Small intestine (tissue), 16 donors: Measurements from ENCODE around the gene NLRP3. TPM values are rescaled to one million over a fixed set of nuclear protein-coding genes. Genes with fewer than 3 reads are reported as not detected.
A peak's percentile ranks its signal among the peaks of the same experiment; 100 is the strongest.
"Not testable (repeated sequence)": the region's sequence is repeated elsewhere in the genome, so short reads cannot be mapped to it uniquely, and the experiment has no call there.

ENCODE experiments used
- DNase-seq, 2 donors: peaks; one replicate each; pipeline versions ENCODE4 v3.0.0 to v3.0.0-alpha.2; 2013
- FAIRE-seq: peaks from 2 replicates; lab custom pipeline; 2012; peaks lifted over from hg19 to GRCh38; lab: Jason Lieb, UNC
- H3K27ac ChIP-seq, 3 donors: one replicate each; pipeline ENCODE4 v1.5.1; 2013; ENCODE audit warnings: low read length in 2 of 3, mild to moderate bottlenecking in 2 of 3, control low read depth in 1 of 3, inconsistent platforms in 1 of 3, low read depth in 1 of 3, moderate library complexity in 1 of 3
- H3K27me3 ChIP-seq, 3 donors: one replicate each; pipeline ENCODE4 v1.6.1; 2013; ENCODE audit warnings: low read length in 3 of 3, inconsistent platforms in 1 of 3; ENCODE audit not compliant: control insufficient read depth in 3 of 3, insufficient read depth in 3 of 3
- H3K36me3 ChIP-seq, 3 donors: one replicate each; pipeline ENCODE4 v1.6.1; 2013; ENCODE audit warnings: low read length in 3 of 3, inconsistent platforms in 1 of 3, low read depth in 1 of 3, mild to moderate bottlenecking in 1 of 3, moderate library complexity in 1 of 3; ENCODE audit not compliant: control insufficient read depth in 3 of 3, insufficient read depth in 2 of 3
- H3K4me1 ChIP-seq, 3 donors: one replicate each; pipeline ENCODE4 v1.6.1; 2013; ENCODE audit warnings: low read length in 2 of 3, inconsistent platforms in 1 of 3, low read depth in 1 of 3, mild to moderate bottlenecking in 1 of 3, moderate library complexity in 1 of 3; ENCODE audit not compliant: control insufficient read depth in 3 of 3, insufficient read depth in 2 of 3
- H3K4me3 ChIP-seq, 3 donors: one replicate each; pipeline ENCODE4 v1.5.1; 2013; ENCODE audit warnings: low read length in 3 of 3, control low read depth in 1 of 3, inconsistent platforms in 1 of 3, low read depth in 1 of 3, mild to moderate bottlenecking in 1 of 3, moderate library complexity in 1 of 3
- H3K9me3 ChIP-seq, 2 donors: one replicate each; pipeline ENCODE4 v1.6.1; 2013; ENCODE audit warnings: low read depth in 1 of 2, low read length in 1 of 2; ENCODE audit not compliant: control insufficient read depth in 2 of 2, insufficient read depth in 1 of 2
- WGBS, 3 donors: extraction: QIAGEN DNeasy Blood & Tissue Kit; methylation state at CpG; one replicate each; pipeline ENCODE4 v1.1.7; 2013; 5-methylcytosine and 5-hydroxymethylcytosine counted together
- long read RNA-seq, 10 donors: transcript quantifications; one replicate each; lab custom pipeline, GENCODE V29; 2026
- polyA plus RNA-seq, 4 donors: library from polyadenylated mRNA; stranded (reverse) in 3 of 4; unstranded in 1 of 4; fragments of 200-250 nt in 3 of 4; fragments of 120-200 nt in 1 of 4; gene quantifications; one replicate each; pipeline versions ENCODE4 v1.2.1 to v1.2.3, GENCODE V29; 2013
- donor health status: healthy with polysubstance abuse.
- donor health status: control.
- donor health status: control.
- donor health status: Bipolar disorder and iron deficiency.
- donor health status: healthy.

Gene NLRP3
- under 1 TPM in 3 of 4 donors, not detected in 1; 0.81 to 0.94 (median 0.89) TPM for polyA plus RNA-seq
- long read RNA-seq, donor 1: 0 reads
- long read RNA-seq, donor 2: 0 reads
- long read RNA-seq, donor 3: 0 reads
- long read RNA-seq, donor 4: 0 reads
- long read RNA-seq, donor 5: 0 reads
- long read RNA-seq, donor 6, partial matches to known transcripts: 0 of 1 reads
- long read RNA-seq, donor 6, other reads (novel, unspliced or antisense): 0 of 1 reads
- long read RNA-seq, donor 7: 0 reads
- long read RNA-seq, donor 8: 0 reads
- long read RNA-seq, donor 9: 0 reads
- long read RNA-seq, donor 10, full-length matches to known transcripts: 2 of 2 reads
- long read RNA-seq, donor 10, partial matches to known transcripts: 0 of 2 reads
- long read RNA-seq, donor 10, other reads (novel, unspliced or antisense): 0 of 2 reads

DNA sequence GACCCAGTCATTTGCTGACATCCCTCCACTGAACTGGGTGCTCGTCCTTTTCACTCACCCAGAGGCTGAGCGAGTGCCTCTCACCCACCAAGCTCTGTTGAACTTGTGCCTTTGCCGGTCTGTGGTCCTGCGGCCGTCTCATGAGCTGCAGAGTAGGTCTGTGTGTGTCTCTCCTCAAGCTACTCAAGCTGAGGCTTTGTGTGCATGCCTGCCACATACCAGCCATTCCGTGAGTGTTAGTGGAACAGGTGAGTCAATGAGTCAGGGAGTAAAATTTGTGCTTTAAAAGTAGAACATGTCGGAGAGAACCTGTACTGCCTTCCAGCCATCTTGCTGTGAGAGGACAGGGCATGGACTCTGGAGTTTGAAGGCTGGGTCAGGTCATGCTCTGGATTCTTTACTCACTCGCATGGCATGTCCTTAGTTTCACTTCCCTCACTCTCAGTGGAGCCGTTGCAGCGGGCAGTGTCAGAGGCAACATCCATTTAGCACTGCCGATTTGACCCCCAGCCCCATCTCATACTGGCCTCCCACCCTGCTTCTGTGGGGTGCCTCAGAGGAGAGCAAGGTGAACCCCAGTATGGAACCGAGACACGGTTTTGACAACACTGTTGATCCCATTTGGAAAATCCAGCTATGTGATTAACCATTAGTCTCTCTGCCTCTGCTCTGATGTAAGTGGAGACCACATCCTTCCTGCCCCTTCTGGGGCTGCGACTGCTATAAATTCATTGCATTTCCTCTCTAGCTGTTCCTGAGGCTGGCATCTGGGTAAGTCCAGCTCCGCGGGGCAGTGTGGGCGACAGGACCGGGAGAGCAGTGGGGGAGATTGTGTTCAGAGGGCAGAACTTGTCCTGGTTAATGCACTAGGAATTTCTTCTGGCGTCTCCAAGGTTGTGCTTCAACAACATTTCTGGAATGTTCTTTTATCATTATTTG lies at the start of gene NLRP3:
NLRP3 (plus strand) TSS at position 751 of the 939 bp plus-strand sequence. CDS start 2,628 bp downstream, outside the sequence.
- peak within 1 kb of the TSS in 1 of 3 donors; percentile 15 for H3K4me3 ChIP-seq
- no peaks in the 10 kb centered on the region for H3K36me3 ChIP-seq
- peak within 1 kb of the TSS in 1 of 3 donors; percentile 22 for H3K27ac ChIP-seq
- FAIRE-seq: no peak
- DNase-seq: peak in 1 of 2 donors; percentile 25
- H3K9me3 ChIP-seq: no peaks in the 10 kb centered on the region
- H3K27me3 ChIP-seq: peaks cover 0 to 2% (median 0%) of the 10 kb centered on the region in 3 donors
- H3K4me1 ChIP-seq: no peaks in the 10 kb centered on the region
- WGBS, 3 donors: 62 to 71% (median 62%) methylated on average over 19 of the region's 19 CpGs

DNA sequence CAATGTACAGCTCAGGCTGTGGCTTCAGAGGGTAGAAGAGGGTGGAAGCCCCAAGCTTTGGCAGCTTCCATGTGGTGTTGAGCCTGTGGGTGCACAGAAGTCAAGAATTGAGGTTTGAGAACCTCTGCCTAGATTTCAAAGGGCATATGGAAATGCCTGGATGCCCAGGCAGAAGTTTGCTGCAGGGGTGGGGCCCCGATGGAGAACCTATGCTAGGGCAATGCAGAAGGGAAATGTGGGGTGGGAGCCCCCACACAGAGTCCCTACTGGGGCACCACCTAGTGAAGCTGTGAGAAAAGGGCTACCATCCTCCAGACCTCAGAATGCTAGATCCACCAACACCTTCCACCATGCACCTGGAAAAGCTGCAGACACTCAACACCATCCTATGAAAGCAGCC lies 49.6 kb upstream of the NLRP3 start:
- not testable (repeated sequence) for FAIRE-seq, H3K27me3 ChIP-seq, DNase-seq, H3K4me1 ChIP-seq, H3K4me3 ChIP-seq, H3K27ac ChIP-seq, H3K36me3 ChIP-seq
- WGBS, 3 donors: 83 to 95% (median 87%) methylated on average over 1 of the region's 1 CpG
- H3K9me3 ChIP-seq: peaks cover 0 to 13% of the 10 kb centered on the region in 2 donors

DNA sequence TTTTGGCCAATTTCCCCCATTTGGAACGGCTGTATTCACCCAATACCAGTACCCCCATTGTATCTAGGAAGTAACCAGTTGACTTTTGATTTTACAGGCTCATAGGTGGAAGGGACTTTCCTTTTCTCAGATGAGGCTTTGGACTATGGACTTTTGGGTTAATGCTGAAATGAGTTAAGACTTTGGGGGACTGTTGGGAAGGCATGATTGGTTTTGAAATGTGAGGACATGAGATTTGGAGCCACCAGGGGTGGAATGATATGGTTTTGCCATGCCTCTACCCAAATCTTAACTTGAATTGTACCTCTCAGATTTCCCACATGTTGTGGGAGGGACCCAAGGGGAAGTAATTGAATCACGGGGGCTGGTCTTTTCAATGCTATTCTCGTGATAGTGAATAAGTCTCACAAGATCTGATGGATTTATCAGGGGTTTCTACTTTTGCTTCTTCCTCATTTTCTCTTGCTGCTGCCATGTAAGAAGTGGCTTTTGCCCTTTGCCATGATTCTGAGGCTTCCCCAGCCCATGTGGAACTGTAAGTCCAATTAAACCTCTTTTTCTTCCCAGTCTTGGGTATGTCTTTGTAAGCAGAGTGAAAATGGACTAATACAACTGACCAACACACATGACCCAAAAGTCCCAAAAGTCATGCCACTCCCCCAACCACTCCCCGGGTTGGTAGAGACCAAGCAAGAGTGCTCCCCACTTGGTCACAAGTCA lies 48.9 kb upstream of the NLRP3 start:
- Histone ChIP-seq H3K4me1 (no peaks in the 10 kb centered on the region), H3K27ac (peak overlapping the region in 1 of 3 donors; percentile 14), H3K27me3 (peaks cover 0 to 2% (median 2%) of the 10 kb centered on the region in 3 donors), H3K4me3 (no peak overlapping the region), H3K36me3 (no peaks in the 10 kb centered on the region), H3K9me3 (peaks cover 0 to 13% of the 10 kb centered on the region in 2 donors)
- no peak for FAIRE-seq
- 54 to 72% (median 70%) methylated on average over 4 of the region's 4 CpGs for WGBS, 3 donors
- DNase-seq: no peak

DNA sequence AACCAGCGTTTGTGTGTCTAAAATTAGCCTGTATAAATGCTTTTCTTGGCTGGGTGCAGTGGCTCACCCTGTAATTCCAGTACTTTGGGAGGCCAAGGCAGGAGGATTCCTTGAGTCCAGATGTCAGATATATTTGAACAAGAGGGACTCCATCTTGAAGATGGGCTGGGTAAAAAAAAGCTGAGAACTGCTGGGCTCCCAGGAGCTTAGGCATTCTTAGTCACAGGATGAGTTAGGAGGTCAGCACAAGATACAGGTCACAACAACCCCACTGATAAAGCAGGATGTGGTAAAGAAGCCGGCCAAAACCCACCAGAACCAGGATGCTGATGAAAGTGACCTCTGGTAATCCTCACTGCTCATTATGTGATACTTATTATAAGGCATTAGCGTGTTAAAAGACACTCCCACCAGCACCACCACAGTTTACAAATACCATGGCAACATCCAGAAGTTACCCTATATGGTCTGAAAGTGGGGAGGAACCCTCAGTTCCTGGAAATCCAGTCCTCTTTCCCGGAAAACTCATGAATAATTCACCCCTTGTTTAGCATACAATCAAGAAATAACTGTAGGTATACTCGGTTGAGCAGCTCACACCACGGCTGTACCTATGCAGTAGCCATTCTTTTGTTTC lies 48.1 kb upstream of the NLRP3 start:
- Histone ChIP-seq H3K27ac (no peak overlapping the region), H3K9me3 (peaks cover 0 to 13% of the 10 kb centered on the region in 2 donors), H3K4me1 (no peaks in the 10 kb centered on the region), H3K4me3 (no peak overlapping the region), H3K36me3 (no peaks in the 10 kb centered on the region), H3K27me3 (peaks cover 0 to 2% (median 2%) of the 10 kb centered on the region in 3 donors)
- DNase-seq (no peak), FAIRE-seq (no peak)
- 54 to 66% (median 55%) methylated on average over 6 of the region's 6 CpGs for WGBS, 3 donors

DNA sequence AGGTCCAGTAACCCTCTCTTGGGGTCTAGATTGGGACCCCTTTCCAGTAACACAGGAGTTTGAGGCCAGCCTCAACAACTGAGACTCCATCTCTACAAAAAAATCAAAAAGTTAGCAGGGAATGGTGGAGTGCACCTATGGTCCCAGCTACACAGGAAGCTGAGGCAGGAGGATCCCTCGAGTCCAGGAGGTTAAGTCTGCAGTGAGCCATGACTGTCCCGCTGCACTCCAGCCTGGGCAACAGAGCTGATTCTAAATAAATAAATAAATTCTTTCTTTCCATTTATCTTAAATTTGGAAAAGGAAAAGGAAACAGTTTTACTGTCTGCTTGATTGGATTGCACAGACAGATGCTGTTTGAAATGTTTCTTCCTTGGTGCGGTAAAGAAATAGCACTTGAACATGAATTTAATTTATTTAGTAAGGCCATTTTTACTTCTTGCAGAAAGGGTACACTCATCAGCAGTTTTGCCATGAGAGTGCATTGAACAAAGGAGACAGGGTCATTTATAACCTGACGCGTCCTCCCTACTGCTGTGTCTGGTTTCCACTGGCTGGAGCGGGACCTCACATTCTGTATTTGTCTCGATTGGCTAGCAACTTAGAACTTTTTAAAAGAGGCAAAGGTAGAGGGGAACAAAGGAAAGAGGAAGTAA lies 47.4 kb upstream of the NLRP3 start:
- H3K4me1 ChIP-seq: no peaks in the 10 kb centered on the region
- H3K27me3 ChIP-seq: peaks cover 0 to 2% (median 2%) of the 10 kb centered on the region in 3 donors
- WGBS, 3 donors: 55 to 73% (median 63%) methylated on average over 7 of the region's 7 CpGs
- FAIRE-seq (no peak), DNase-seq (no peak)
- no peak overlapping the region for H3K27ac ChIP-seq
- no peaks in the 10 kb centered on the region for H3K36me3 ChIP-seq
- peaks cover 0 to 13% of the 10 kb centered on the region in 2 donors for H3K9me3 ChIP-seq
- H3K4me3 ChIP-seq: no peak overlapping the region

DNA sequence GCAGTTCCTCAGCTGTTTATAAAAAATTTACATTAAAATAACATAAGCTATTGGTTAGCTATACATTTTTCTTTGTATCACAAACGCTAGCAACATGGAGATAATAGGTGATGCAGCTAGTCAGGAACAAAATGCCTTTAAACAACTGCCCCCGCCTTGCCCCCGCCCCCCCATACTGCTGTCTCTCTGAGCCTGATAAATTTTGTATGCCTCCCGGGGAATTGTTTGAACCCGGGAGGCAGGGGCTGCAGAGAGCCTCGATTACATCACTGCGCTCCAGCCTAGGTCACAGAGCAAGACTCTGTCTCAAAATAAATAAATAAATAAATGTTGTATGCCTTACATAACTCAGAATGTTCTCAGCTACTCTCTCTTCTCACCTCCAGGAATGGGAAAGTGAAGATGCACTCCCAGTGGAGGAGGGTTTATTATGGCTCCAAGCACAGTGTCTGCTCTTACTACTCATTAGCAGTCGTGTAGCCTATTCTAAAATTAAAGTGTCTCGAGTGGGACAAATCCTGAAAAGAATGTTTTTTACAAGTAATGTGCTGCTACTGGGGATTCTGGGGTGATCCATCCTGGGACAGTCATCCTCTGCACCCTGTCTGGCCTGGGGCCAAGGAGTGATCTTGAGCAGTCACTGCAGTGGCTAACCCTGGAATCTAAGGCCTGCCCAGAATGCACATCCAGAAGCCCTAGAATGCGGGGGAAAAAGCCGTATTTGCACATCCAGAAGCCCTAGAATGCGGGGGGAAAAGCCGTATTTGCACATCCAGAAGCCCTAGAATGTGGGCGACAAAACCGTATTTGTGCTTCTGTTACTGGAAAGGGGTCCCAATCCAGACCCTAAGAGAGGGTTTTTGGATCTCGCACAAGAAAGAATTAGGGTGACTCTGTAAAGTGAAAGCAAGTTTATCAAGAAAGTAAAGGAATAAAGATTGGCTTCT lies 44.9 kb upstream of the NLRP3 start:
- H3K27ac ChIP-seq: no peak overlapping the region

More for the DNA sequence above, 44.9 kb upstream of the NLRP3 start:
- WGBS, 3 donors: 72 to 80% (median 76%) methylated on average over 16 of the region's 16 CpGs
- FAIRE-seq (no peak), DNase-seq (no peak)
- Histone ChIP-seq H3K4me3 (no peak overlapping the region), H3K36me3 (no peaks in the 10 kb centered on the region), H3K4me1 (no peaks in the 10 kb centered on the region), H3K9me3 (peaks cover 0 to 4% of the 10 kb centered on the region in 2 donors), H3K27me3 (peaks cover 0 to 4% (median 2%) of the 10 kb centered on the region in 3 donors)
